Suprapubic skin (tissue), 4 donors: ENCODE data around the gene LRRC4C.

Source experiments
- POLR2A ChIP-seq, 2 donors: fragments of 450-650 bp; IDR thresholded peaks; one replicate each; pipeline ENCODE4 v1.6.1; 2017; ENCODE audit warnings: antibody characterized with exemption in 2 of 2, mild to moderate bottlenecking in 2 of 2, moderate library complexity in 2 of 2
- POLR2AphosphoS5 ChIP-seq, 3 donors: sonication (generic); formaldehyde crosslinking; IDR thresholded peaks; one replicate each; pipeline ENCODE4 v1.6.1; 2017; ENCODE audit warnings: antibody characterized with exemption in 3 of 3
- TF ChIP-seq, protein P1 (sequence below), 2 donors: fragments of 200-600 bp in 1 of 2; fragments of 450-650 bp in 1 of 2; sonication (generic) in 1 of 2; IDR thresholded peaks; one replicate each; pipeline ENCODE4 v1.5.1; 2016 to 2019; ENCODE audit warnings: antibody characterized with exemption in 2 of 2, mild to moderate bottlenecking in 1 of 2, moderate library complexity in 1 of 2

DNA sequence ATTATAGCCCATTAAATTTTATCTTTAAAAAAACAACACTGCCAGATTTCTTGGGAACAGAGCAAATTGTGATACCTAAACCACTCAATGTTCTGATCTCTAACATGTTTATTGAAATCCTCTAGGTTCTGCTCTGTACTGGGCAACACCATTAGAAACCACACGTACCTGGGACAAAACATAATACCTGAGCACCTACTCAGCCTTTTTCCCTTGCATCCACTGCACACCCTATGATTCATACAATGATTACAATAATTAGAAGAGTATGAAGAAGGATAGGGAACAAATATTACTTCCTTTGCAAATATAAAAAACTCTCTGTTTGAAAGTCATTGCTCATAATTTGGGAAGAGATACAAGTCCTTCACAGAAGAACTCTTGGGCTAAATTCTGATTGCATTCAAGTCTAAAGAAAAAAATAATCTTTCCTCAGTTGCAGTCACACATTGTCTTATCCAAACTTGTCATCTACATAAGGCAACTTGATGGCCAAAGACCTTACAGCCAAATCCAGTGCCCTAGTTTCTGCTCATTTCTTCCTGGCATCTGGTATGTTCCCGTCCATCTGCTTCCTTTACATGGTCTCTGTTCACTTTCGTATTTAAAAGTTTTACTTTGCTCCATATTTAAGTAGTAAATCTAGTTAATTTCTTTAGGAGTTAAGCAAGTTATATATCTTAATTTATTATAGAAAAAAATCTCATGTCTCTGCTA lies 407.4 kb downstream of the LRRC4C start:
- TF ChIP-seq, protein P1, sequence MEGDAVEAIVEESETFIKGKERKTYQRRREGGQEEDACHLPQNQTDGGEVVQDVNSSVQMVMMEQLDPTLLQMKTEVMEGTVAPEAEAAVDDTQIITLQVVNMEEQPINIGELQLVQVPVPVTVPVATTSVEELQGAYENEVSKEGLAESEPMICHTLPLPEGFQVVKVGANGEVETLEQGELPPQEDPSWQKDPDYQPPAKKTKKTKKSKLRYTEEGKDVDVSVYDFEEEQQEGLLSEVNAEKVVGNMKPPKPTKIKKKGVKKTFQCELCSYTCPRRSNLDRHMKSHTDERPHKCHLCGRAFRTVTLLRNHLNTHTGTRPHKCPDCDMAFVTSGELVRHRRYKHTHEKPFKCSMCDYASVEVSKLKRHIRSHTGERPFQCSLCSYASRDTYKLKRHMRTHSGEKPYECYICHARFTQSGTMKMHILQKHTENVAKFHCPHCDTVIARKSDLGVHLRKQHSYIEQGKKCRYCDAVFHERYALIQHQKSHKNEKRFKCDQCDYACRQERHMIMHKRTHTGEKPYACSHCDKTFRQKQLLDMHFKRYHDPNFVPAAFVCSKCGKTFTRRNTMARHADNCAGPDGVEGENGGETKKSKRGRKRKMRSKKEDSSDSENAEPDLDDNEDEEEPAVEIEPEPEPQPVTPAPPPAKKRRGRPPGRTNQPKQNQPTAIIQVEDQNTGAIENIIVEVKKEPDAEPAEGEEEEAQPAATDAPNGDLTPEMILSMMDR (IDR thresholded peaks at IDR 0.05): no peak
- TF ChIP-seq POLR2A (IDR thresholded peaks at IDR 0.05): no peak
- TF ChIP-seq POLR2AphosphoS5 (IDR thresholded peaks at IDR 0.05): no peak
